Heart left ventricle (tissue), 13 donors: ENCODE results near the gene PSMB2.

Experiments used
- CTCF ChIP-seq, 12 donors: fragments of 200-600 bp; sonication (generic) in 4 of 12; IDR thresholded peaks; one replicate each; pipeline versions ENCODE4 v1.5.0 to v1.8.0; 2018 to 2022; ENCODE audit warnings: antibody characterized with exemption in 12 of 12, mild to moderate bottlenecking in 5 of 12
- POLR2A ChIP-seq, 2 donors: fragments of 450-650 bp; IDR thresholded peaks; one replicate each; pipeline ENCODE4 v1.6.1; 2017; ENCODE audit warnings: antibody characterized with exemption in 2 of 2, mild to moderate bottlenecking in 2 of 2, moderate library complexity in 2 of 2
- donor health status: ischemic (EF 13 %, LVEDD 7.1; RV severe dilation, severe dysfunction).
- donor health status: DM: no; HTN: yes; CAD: no.
- donor health status: DM: no; HTN: no; CAD: no.
- donor health status: ischemic (EF 25% LVEDD 6.9; RV normal size, moderate dysfunction).
- donor health status: ischemic (EF 25% LVEDD 5.7; RV mildly dilated, moderate dysfunction).
- donor health status: ischemic (EF 35%, LVEDD 5.7; RV mildly dilated, moderate dysfunction).
- donor health status: nonischemic (EF 11% LVEDD 7.7; RV severe dilation, severe dysfunction).
- donor health status: DM: yes; HTN: yes; CAD: no.
- donor health status: PGD.
- donor health status: ischemic (EF 29% LVEDD 5.4; RV normal size, mild dysfunction).
- donor health status: nonischemic (EF 23%, LVEDD 6.1; RV moderate dilation, normal function).

- no peak for TF ChIP-seq POLR2A (IDR thresholded peaks at IDR 0.05)
- no peak for TF ChIP-seq CTCF (IDR thresholded peaks at IDR 0.05)
These were observed 87.5 kb downstream of the PSMB2 start for GRCh38 chr1:35553851-35554250.
